GM19438 (cell line): ENCODE data around the gene FAM120C.

Experiments
- ATAC-seq: cut with Tn5 transposase; IDR thresholded peaks from one replicate; pipeline ENCODE4 v1.9.1; 2021; ENCODE audit warnings: low read depth; ENCODE audit not compliant: unreplicated experiment

The FAM120C gene

DNA sequence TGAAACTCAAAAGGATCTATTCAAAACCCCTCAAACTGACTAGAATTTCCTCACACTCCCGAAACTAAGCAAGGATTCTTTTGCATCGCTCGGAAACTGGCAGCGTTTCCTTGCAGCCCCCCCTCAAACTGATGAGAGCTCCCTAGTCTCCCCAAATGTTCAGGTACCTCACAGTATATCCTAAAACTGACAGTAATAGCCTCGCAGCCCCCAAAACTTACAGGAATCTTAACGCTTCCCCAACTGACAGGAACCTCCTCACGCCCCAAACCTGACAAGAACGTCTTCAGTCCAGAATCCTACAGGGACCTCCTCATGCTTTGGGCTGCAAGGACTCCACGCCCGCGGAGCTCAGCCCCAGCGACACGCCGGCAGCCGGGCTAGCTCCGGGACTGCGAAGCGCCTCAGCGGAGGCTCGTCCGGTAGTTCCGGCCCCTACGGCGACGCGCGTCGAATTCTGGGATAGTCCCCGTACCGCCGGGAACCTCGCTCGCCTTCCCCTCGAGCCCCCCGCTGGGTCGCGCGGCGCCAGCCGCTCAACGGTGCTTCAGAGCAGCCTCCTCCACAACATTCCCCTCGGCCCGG is 139.4 kb downstream of the FAM120C start:
- ATAC-seq = peak; percentile 12

DNA sequence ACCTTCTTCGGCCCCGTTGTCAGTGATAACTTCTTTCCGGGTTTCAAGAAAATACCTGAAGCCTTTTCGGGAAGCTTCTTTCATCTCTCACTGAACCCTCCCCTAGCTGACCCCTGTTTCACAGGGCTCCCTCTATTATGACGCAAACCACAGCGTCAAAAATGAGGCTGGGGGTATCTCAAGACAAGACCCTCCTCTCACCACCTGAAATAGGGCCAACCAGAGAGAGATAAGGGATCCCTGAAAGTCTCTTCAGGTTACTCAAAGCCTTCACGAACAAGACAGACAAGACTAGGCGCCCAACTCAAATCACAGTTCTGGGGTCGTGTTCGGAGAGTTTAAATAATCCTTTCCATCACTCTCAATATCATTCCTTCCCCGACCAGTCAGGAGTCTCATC is 140.0 kb downstream of the FAM120C start:
- ATAC-seq = no peak

DNA sequence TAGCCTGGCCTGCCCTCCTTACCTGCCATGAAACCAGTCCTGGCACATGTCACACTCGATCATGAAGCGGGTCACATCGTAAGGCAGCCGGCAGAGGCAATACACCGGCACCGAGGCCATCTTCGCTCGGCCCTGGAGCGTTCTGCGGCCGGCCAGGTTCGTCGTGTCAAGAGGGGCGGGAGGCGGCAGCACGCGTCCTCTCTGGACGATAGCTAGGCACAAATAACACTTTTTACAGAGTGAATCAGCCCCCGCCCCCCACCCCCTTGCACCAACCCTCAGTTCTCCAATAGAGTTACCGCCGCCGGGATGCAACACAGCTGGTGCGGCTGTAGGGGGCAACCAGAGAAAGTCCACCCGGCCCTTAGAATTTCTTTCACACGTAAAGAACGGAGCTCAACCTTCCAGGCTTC is 140.4 kb downstream of the FAM120C start:
- ATAC-seq = no peak

DNA sequence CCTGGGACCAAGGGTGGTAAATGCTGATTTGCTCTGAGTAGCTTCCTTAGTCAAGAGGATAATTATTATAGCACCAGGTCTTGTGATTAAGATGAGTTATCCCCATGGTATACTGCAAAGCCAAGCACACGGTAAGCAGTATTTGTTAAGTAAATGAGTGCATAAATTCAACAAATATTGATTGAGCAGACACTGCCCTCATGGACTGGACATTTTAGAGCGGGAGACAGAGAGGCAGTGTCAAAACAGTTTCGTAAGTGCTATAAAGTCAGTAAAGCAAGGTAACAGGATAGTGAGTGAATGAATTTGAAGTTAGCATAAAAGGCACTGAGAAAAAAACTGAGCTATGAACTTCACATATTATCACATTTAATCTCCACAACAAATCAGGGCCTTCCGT is 152.7 kb downstream of the FAM120C start:
- no peak for ATAC-seq

DNA sequence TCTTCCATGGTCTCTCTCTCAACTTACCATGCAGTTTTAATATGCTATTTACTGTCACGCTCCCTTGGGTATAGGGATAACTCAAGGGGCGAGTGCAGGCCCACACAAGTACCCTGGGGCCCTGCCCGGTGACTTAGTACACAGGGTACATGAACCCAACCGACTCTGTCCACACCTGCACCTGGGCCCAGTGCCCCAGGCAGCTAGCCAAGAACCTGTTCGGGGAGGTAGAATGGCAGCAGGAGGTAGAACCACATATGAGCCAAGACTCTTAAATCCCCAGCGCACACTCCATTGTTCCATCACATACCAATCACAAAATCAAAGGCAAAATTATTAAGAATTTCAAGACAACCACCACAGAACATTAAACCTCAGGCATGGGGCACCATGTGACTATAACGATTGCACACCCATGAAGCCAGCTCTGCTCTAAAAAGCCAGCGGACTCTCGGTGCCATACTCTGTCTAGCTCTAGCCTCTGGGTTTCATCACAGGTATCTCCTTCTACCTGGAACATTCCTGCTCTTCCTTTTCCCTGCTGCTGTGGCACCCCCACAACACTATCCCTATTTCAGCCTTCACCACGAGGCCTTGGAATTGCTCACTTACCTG is 153.4 kb downstream of the FAM120C start:
- ATAC-seq = no peak

DNA sequence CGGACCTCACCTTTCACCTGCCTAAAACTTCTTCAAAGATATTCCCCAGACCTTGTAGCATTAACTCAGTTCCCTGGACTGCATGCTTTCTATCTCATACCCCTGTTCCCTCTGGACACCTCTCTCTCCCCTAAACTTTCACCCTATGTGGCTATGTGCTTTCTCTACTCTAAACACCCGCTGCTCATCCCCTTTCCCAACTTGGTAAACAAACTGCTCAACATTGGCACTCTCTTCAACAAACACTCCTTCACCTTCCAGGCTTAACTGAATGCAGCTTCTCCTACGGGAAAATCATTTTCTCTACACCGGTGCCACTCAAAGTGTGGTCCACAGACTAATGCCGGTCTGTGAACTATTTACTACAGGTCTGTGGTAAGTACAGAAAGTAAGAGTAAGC is 158.7 kb downstream of the FAM120C start:
- no peak for ATAC-seq
